HEK293T (cell line): ENCODE results near the gene ADORA1.

Experiments
- CTCF ChIA-PET: fragments of 350-600 bp; formaldehyde crosslinking; extraction: SDS; loops from one replicate; lab custom pipeline; 2021; ENCODE audit warnings: antibody characterized with exemption, inconsistent platforms; lab: Yijun Ruan, JAX
- POLR2A ChIA-PET: fragments of 350-600 bp; formaldehyde crosslinking; extraction: SDS; loops from one replicate; lab custom pipeline; 2020; ENCODE audit warnings: antibody characterized with exemption, inconsistent platforms; lab: Yijun Ruan, JAX
- DNase-seq: peaks from one replicate; pipeline ENCODE4 v3.0.0; 2012; ENCODE audit warnings: mixed read lengths; ENCODE audit errors: extremely low spot score
- ARNT ChIP-seq: fragments of 450-650 bp; IDR thresholded peaks from 2 replicates; pipeline ENCODE4 v1.6.1; 2017; ENCODE audit warnings: mild to moderate bottlenecking
- BHLHE40 ChIP-seq: fragments of 450-650 bp; IDR thresholded peaks from 2 replicates; pipeline ENCODE4 v1.6.1; 2016; ENCODE audit warnings: mild to moderate bottlenecking, moderate library complexity, borderline replicate concordance
- CTBP1 ChIP-seq: fragments of 450-650 bp; IDR thresholded peaks from 2 replicates; pipeline ENCODE4 v1.6.1; 2016; ENCODE audit warnings: borderline replicate concordance
- ELF4 ChIP-seq: fragments of 450-650 bp; IDR thresholded peaks from 2 replicates; pipeline ENCODE4 v1.6.1; 2017; ENCODE audit warnings: antibody characterized with exemption
- FOXA1 ChIP-seq: fragments of 450-650 bp; IDR thresholded peaks from 2 replicates; pipeline ENCODE4 v1.6.1; 2016; ENCODE audit warnings: mild to moderate bottlenecking
- FOXK2 ChIP-seq: fragments of 450-650 bp; IDR thresholded peaks from 2 replicates; pipeline ENCODE4 v1.6.1; 2016; ENCODE audit warnings: mild to moderate bottlenecking
- FOXM1 ChIP-seq: fragments of 450-650 bp; IDR thresholded peaks from 2 replicates; pipeline ENCODE4 v1.6.1; 2017; ENCODE audit warnings: mild to moderate bottlenecking, borderline replicate concordance
- HDGF ChIP-seq: fragments of 450-650 bp; IDR thresholded peaks from 2 replicates; pipeline ENCODE4 v1.6.1; 2017; ENCODE audit warnings: antibody characterized with exemption, borderline replicate concordance
- L3MBTL2 ChIP-seq: fragments of 450-650 bp; conservative IDR thresholded peaks from 2 replicates; pipeline ENCODE4 v1.6.1; 2016; ENCODE audit warnings: mild to moderate bottlenecking
- LEF1 ChIP-seq: fragments of 450-650 bp; IDR thresholded peaks from 2 replicates; pipeline ENCODE4 v1.6.1; 2017; ENCODE audit warnings: mild to moderate bottlenecking, borderline replicate concordance
- NFRKB ChIP-seq: fragments of 450-650 bp; IDR thresholded peaks from 2 replicates; pipeline ENCODE4 v1.6.1; 2016; ENCODE audit warnings: mild to moderate bottlenecking, moderate library complexity
- PKNOX1 ChIP-seq: fragments of 450-650 bp; IDR thresholded peaks from 2 replicates; pipeline ENCODE4 v1.6.1; 2016
- SP1 ChIP-seq: fragments of 450-650 bp; IDR thresholded peaks from 2 replicates; pipeline ENCODE4 v1.6.1; 2017
- SUZ12 ChIP-seq: fragments of 450-650 bp; IDR thresholded peaks from 2 replicates; pipeline ENCODE4 v1.6.1; 2016; ENCODE audit warnings: mild to moderate bottlenecking
- TARDBP ChIP-seq: fragments of 450-650 bp; IDR thresholded peaks from 2 replicates; pipeline ENCODE4 v1.6.1; 2016
- ZNF384 ChIP-seq: fragments of 450-650 bp; IDR thresholded peaks from 2 replicates; pipeline ENCODE4 v1.6.1; 2016

ADORA1 gene

GRCh38 chr1:203103829-203104495, 23.6 kb upstream of the ADORA1 start:
- ChIA-PET POLR2A (no interaction called here), CTCF (interaction anchor here (0.5 to 1.0 kb wide), 2 partner anchors 45 to 64 kb away, joined by 3 read pairs; no protein-coding TSS in a partner anchor)
- no peak for DNase-seq
- TF ChIP-seq FOXM1 = no peak
- TF ChIP-seq ARNT = no peak
- TF ChIP-seq HDGF = no peak
- no peak for TF ChIP-seq FOXK2
- no peak for TF ChIP-seq PKNOX1
- no peak for TF ChIP-seq ELF4
- no peak for TF ChIP-seq LEF1
- no peak for TF ChIP-seq NFRKB
- no peak for TF ChIP-seq CTBP1

DNA sequence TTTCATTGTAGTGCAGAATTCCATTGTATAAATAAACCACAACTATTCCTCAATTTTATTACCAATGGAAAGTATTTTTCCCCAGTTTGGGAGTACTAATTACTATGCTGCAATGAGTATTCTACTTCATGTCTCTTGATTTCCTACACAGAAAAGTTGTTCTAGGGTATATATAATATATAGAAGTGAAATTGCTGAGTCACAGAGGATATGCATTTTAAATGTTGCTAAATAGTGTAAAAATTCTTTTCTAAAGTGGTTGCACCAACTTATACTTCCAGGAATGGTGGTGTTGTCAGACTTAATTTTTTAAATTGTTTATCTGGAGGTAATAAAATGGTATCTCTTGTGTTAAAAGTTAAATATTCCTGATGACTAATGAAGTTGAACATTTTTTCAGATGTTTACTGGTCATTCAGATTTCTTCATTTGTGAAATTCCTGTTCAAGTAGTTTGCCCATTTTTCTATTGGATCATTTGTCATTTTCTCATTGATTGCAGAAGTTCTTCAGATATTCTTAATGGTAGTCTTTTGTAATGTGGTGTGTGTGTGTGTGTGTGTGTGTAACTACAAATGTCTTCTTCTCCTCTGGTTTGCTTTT, 22.6 kb upstream of the ADORA1 start:
- TF ChIP-seq FOXA1 (no peak), ELF4 (no peak), SUZ12 (no peak), L3MBTL2 (no peak), PKNOX1 (no peak), ARNT (no peak), TARDBP (no peak), BHLHE40 (no peak), CTBP1 (no peak), HDGF (no peak), ZNF384 (no peak), NFRKB (no peak), FOXM1 (no peak), SP1 (no peak), LEF1 (no peak), FOXK2 (no peak)
- ChIA-PET CTCF (no interaction called here), POLR2A (no interaction called here)
- DNase-seq = no peak

GRCh38 chr1:203112475-203112874, 15.1 kb upstream of the ADORA1 start:
- POLR2A ChIA-PET = no interaction called here
- CTCF ChIA-PET = interaction anchor here (1.0 kb wide), 1 partner anchor 15 kb away, joined by 3 read pairs; the partner anchor contains the start of gene ADORA1
- TF ChIP-seq BHLHE40 (no peak), LEF1 (no peak), SUZ12 (no peak), FOXM1 (no peak), FOXK2 (no peak), CTBP1 (no peak), PKNOX1 (no peak)
- DNase-seq = no peak

GRCh38 chr1:203113308-203113707, 14.2 kb upstream of the ADORA1 start:
- no peak for TF ChIP-seq ELF4
- TF ChIP-seq TARDBP = no peak
- TF ChIP-seq NFRKB = no peak
- no peak for TF ChIP-seq HDGF
- no peak for TF ChIP-seq PKNOX1
- no peak for TF ChIP-seq ARNT
- TF ChIP-seq CTBP1 = no peak
- no peak for TF ChIP-seq FOXM1
- TF ChIP-seq SUZ12 = no peak
- no peak for TF ChIP-seq SP1
- TF ChIP-seq BHLHE40 = no peak
- no peak for TF ChIP-seq LEF1
- no peak for TF ChIP-seq ZNF384
- TF ChIP-seq FOXK2 = no peak
- TF ChIP-seq FOXA1 = no peak
- no peak for TF ChIP-seq L3MBTL2
- DNase-seq = no peak
- CTCF ChIA-PET = interaction anchor here (0.7 to 1.0 kb wide), 2 partner anchors 14 to 73 kb away, joined by 3 to 5 read pairs; partner anchors contain the start of gene ADORA1
- POLR2A ChIA-PET = no interaction called here

DNA sequence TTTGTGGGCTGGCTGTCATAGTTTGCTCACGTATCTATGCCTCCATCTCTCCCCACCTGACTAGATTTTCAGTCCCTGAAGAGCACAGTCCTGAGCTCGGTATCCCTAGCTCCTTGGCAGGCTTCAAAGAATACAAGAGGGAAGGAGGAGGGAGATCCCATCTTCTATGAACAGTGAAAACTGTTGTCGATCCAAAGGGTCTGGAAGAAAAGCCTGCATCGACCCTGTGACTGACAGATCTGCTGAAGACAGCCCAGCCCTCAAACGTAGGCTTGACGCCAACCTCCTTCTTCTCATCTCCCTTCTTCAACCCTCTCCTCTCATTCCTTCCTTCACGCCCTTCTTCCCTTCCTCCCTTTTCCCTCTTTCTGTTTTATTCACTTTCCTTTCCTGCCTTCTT, 13.3 kb upstream of the ADORA1 start:
- ChIA-PET POLR2A (no interaction called here), CTCF (interaction anchor here (1.4 kb wide), 1 partner anchor 74 kb away, joined by 3 read pairs; no protein-coding TSS in a partner anchor)
- TF ChIP-seq LEF1 (no peak), FOXK2 (no peak), ELF4 (no peak), SP1 (no peak), FOXA1 (no peak), NFRKB (no peak), HDGF (no peak), ARNT (no peak), CTBP1 (no peak), SUZ12 (no peak), TARDBP (no peak), L3MBTL2 (no peak), BHLHE40 (no peak)
- DNase-seq = no peak
